OCI-LY3 (cell line): ENCODE data around the gene PROB1.
"Not testable (repeated sequence)": the region's sequence is repeated elsewhere in the genome, so short reads cannot be mapped to it uniquely, and the experiment has no call there.

Source experiments
- H2AFZ ChIP-seq: fragments of 200-600, 300-600 bp; shearing (Covaris generic); 2 replicates; pipeline ENCODE4 v1.6.0; 2014; ENCODE audit warnings: antibody characterized with exemption, low read depth, low read length
- H3K27ac ChIP-seq: fragments of 200-600, 300-600 bp; sonication (generic); 2 replicates; pipeline ENCODE4 v1.5.1; 2014; ENCODE audit warnings: mild to moderate bottlenecking, low read length, moderate library complexity, mixed read lengths
- H3K27me3 ChIP-seq: fragments of 200-600, 300-600 bp; sonication (generic); 2 replicates; pipeline ENCODE4 v1.6.1; 2014; ENCODE audit warnings: low read depth, low read length, mixed read lengths
- H3K36me3 ChIP-seq: fragments of 200-600, 300-600 bp; sonication (generic); replicated peaks from 2 replicates; pipeline ENCODE3; 2014; ENCODE audit warnings: low read depth, low read length, mixed read lengths
- H3K4me1 ChIP-seq: fragments of 300-600, 200-600 bp; sonication (generic); 2 replicates; pipeline ENCODE4 v1.6.1; 2014; ENCODE audit warnings: low read length, mixed read lengths
- H3K4me2 ChIP-seq: fragments of 200-600, 300-600 bp; sonication (generic); 2 replicates; pipeline ENCODE4 v1.6.1; 2014; ENCODE audit warnings: low read length, mixed read lengths
- H3K4me3 ChIP-seq: fragments of 300-600, 200-600 bp; sonication (generic); 2 replicates; pipeline ENCODE4 v1.5.1; 2014; ENCODE audit warnings: antibody characterized with exemption, mild to moderate bottlenecking, low read length, moderate library complexity
- H3K79me2 ChIP-seq: fragments of 300-600, 200-600 bp; shearing (Covaris generic); 2 replicates; pipeline ENCODE4 v1.6.1; 2014; ENCODE audit warnings: mild to moderate bottlenecking, low read length, mixed read lengths
- H3K9ac ChIP-seq: fragments of 300-600, 200-600 bp; shearing (Covaris generic); 2 replicates; pipeline ENCODE4 v1.6.0; 2014; ENCODE audit warnings: mild to moderate bottlenecking, low read length, moderate library complexity
- H3K9me3 ChIP-seq: fragments of 200-600, 300-600 bp; shearing (Covaris generic); 2 replicates; pipeline ENCODE4 v1.6.1; 2014; ENCODE audit warnings: low read length, mixed read lengths; ENCODE audit not compliant: insufficient read depth
- H4K20me1 ChIP-seq: fragments of 200-600, 300-600 bp; sonication (generic); 2 replicates; pipeline ENCODE4 v1.6.1; 2016; ENCODE audit warnings: low read length, mixed read lengths; ENCODE audit not compliant: insufficient read depth
- EZH2phosphoT487 ChIP-seq: fragments of 200-600 bp; shearing (Covaris generic); IDR thresholded peaks from 2 replicates; pipeline ENCODE4 v1.6.1; 2018; ENCODE audit warnings: antibody characterized with exemption, mixed run types, low read depth
- TF ChIP-seq, protein P1 (sequence below): fragments of 200-600, 300-600 bp; sonication (generic); IDR thresholded peaks from 2 replicates; pipeline ENCODE4 v1.5.1; 2014; ENCODE audit warnings: antibody characterized with exemption, low read length, low read depth

PROB1 gene

DNA sequence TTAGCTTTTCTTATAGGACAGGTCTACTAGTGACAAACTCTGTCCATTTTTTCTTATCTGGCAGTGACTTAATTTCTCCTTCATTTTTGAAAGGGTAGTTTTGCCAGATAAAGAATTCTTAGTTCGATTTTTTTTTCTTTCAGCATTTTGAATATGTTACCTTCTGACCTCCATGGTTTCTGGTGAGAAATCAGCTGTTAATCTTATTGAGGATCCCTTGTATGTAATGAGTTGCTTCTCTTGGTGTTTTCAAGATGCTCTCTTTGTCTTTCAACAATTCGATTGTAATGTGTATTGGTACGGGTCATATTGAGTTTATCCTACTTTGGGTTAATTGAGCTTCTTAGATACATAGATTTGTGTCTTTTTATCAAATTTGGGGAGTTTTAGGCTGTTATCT lies 40.7 kb downstream of the PROB1 start:
- H2AFZ ChIP-seq, result no peak overlapping the region
- no peak overlapping the region for H3K4me2 ChIP-seq
- TF ChIP-seq EZH2phosphoT487, result no peak
- TF ChIP-seq, protein P1, sequence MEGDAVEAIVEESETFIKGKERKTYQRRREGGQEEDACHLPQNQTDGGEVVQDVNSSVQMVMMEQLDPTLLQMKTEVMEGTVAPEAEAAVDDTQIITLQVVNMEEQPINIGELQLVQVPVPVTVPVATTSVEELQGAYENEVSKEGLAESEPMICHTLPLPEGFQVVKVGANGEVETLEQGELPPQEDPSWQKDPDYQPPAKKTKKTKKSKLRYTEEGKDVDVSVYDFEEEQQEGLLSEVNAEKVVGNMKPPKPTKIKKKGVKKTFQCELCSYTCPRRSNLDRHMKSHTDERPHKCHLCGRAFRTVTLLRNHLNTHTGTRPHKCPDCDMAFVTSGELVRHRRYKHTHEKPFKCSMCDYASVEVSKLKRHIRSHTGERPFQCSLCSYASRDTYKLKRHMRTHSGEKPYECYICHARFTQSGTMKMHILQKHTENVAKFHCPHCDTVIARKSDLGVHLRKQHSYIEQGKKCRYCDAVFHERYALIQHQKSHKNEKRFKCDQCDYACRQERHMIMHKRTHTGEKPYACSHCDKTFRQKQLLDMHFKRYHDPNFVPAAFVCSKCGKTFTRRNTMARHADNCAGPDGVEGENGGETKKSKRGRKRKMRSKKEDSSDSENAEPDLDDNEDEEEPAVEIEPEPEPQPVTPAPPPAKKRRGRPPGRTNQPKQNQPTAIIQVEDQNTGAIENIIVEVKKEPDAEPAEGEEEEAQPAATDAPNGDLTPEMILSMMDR, result no peak
- H3K4me3 ChIP-seq, result no peak overlapping the region
- no peak overlapping the region for H3K27ac ChIP-seq
- peaks cover 44% of the 10 kb centered on the region for H3K79me2 ChIP-seq
- no peaks in the 10 kb centered on the region for H3K36me3 ChIP-seq
- no peaks in the 10 kb centered on the region for H3K4me1 ChIP-seq
- H3K9ac ChIP-seq, result no peak overlapping the region
- H3K9me3 ChIP-seq, result no peaks in the 10 kb centered on the region
- H3K27me3 ChIP-seq, result no peaks in the 10 kb centered on the region
- peaks cover 34% of the 10 kb centered on the region; the same call in 1 of the 2 replicates for H4K20me1 ChIP-seq

- not testable (repeated sequence) for H3K4me2 ChIP-seq, H2AFZ ChIP-seq, H3K4me3 ChIP-seq, H3K9ac ChIP-seq, H3K27me3 ChIP-seq, H3K27ac ChIP-seq, H3K9me3 ChIP-seq, H3K36me3 ChIP-seq, H3K4me1 ChIP-seq
- Histone ChIP-seq H4K20me1 (peaks cover 31% of the 10 kb centered on the region), H3K79me2 (peaks cover 76% of the 10 kb centered on the region)
These were observed 47.0 kb downstream of the PROB1 start for GRCh38 chr5:139347863-139348262.

DNA sequence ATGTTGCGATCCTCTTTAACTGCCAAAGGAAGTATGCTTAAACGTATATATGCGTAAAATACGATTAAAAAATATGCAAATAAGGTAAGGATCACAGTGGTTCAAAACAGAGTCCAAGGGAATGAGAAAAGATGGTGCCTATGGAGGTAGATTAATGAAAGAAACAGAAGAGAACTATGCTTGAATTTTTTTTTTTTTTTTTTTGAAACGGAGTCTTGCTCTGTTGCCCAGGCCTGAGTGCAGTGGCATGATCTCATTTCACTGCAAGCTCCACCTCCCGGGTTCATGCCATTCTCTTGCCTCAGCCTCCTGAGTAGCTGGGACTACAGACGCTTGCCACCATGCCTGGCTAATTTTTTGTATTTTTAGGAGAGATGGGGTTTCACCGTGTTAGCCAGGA lies 49.5 kb downstream of the PROB1 start:
- peaks cover 78% of the 10 kb centered on the region for H3K79me2 ChIP-seq
- H3K4me3 ChIP-seq, H3K27ac ChIP-seq, H3K4me2 ChIP-seq, H3K9me3 ChIP-seq, H2AFZ ChIP-seq, H3K36me3 ChIP-seq, H3K27me3 ChIP-seq, H3K9ac ChIP-seq: not testable (repeated sequence)
- H3K4me1 ChIP-seq, result peaks cover 11% of the 10 kb centered on the region
- peaks cover 28% of the 10 kb centered on the region for H4K20me1 ChIP-seq

DNA sequence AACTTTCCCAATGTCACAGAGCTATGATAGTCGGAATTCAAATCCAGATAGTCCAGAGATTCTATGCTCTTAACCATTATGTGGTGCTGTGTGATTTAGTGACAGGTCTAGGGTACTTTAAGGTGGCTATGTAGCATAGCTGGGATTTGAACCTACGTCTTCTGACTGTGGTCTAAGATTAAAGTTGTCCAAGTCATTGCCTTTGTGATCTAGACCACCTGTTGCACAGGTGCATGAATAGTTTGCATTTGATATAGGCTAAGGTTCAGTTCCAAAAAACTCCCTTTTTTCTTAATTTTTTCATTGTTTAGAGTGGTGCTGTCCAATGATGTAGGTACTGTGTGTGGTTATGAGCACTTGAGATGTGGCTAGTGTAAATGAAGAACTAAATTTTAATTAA lies 50.7 kb downstream of the PROB1 start:
- Histone ChIP-seq H3K9ac (no peak overlapping the region), H3K4me1 (peaks cover 11% of the 10 kb centered on the region), H4K20me1 (peaks cover 28% of the 10 kb centered on the region), H3K4me3 (no peak overlapping the region), H3K27me3 (no peaks in the 10 kb centered on the region), H3K27ac (no peak overlapping the region), H2AFZ (no peak overlapping the region), H3K79me2 (peaks cover 69% of the 10 kb centered on the region), H3K4me2 (no peak overlapping the region), H3K9me3 (no peaks in the 10 kb centered on the region), H3K36me3 (peaks cover 9% of the 10 kb centered on the region)
- TF ChIP-seq, protein P1, result no peak
- TF ChIP-seq EZH2phosphoT487, result no peak

- peak overlapping the region; percentile 82 for H3K4me2 ChIP-seq
- no peak overlapping the region for H2AFZ ChIP-seq
- peaks cover 64% of the 10 kb centered on the region for H3K79me2 ChIP-seq
- peak overlapping the region; percentile 97 for H3K4me3 ChIP-seq
- peaks cover 11% of the 10 kb centered on the region for H3K4me1 ChIP-seq
- 0 out of 2 replicates have a peak overlapping the region, but pooled peaks have one; percentile 79 for H3K9ac ChIP-seq
- H3K36me3 ChIP-seq, result peaks cover 9% of the 10 kb centered on the region
- no peaks in the 10 kb centered on the region for H3K9me3 ChIP-seq
- TF ChIP-seq, protein P1, result no peak
- TF ChIP-seq EZH2phosphoT487, result no peak
- H3K27me3 ChIP-seq, result no peaks in the 10 kb centered on the region
- H4K20me1 ChIP-seq, result peaks cover 28% of the 10 kb centered on the region
- H3K27ac ChIP-seq, result no peak overlapping the region
These were observed 51.4 kb downstream of the PROB1 start for GRCh38 chr5:139343476-139343875.
